Measurements from ENCODE around the gene RAB24.
A peak's percentile ranks its signal among the peaks of the same experiment; 100 is the strongest.
"Not testable (repeated sequence)": the region's sequence is repeated elsewhere in the genome, so short reads cannot be mapped to it uniquely, and the experiment has no call there.

The RAB24 gene
- 2.0 to 5.3 (median 4.0) reads per million in 4 experiments for total RNA-seq

DNA sequence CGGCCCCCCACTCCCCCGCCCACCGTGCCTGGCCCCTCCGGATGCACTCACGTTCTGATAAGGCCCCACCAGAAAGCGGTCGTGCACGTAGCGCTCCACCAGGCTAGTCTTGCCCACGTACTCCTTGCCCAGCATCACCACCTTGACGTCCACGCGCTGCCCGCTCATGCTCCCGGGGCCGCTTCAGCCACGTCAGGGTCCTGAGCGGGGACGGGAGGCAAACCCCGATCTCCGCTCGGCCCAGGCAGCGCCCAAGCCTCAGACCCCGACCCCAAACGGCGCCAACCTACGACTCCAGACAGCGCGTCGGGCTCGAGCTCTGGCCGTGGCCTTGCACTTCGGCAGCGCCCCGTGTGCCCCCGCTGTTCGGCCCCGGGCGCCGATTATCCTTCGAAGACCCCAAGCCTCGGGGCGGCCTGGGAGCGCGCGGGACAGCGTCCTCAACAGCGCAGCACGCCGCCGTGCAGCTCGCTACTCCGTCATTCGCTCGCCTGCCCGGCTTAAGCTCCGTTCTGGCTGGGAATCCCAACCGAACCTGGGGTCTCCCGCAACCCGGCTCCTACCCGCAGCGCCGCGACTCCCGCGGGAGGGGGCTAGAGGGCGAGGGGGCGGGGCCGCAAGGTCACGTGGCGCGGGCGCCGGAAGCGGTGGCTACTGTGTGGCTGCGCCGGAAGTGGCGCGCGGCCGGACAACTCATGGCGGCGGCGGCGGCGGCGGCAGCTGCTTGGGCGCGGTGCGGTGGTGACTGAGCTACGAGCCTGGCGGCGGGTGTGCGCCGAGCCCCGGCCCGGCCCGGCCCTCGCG lies at the start of gene RAB24, which contains the start of gene PRELID1:
Gene RAB24, minus strand, starts transcription at position 599 of the 804 bp plus-strand sequence. Its CDS starts 431 bp downstream, at position 168.
Gene PRELID1, plus strand, starts transcription at position 679 of the 804 bp plus-strand sequence. CDS start 187 bp downstream, outside the sequence.
- peak; percentile 75 for DNase-seq

DNA sequence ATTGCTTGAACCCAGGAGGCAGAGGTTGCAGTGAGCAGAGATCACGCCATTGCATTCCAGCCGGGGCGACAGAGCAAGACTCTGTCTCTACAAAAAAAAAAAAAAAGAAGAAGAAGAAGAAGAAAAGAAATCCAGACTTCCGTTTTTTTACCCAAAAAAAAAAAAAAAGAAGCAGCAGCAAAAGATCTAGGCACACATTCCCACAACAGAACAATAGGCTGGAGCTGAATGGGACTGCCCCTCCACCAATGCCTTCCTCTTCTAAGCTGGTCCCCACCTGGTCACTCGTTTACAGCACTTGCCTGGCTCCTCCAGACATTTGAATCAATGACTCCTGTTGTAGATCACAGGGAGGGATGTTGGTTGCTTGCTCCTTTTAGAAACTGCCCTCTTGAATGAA lies 49.6 kb upstream of the RAB24 start:
- no peak for DNase-seq

DNA sequence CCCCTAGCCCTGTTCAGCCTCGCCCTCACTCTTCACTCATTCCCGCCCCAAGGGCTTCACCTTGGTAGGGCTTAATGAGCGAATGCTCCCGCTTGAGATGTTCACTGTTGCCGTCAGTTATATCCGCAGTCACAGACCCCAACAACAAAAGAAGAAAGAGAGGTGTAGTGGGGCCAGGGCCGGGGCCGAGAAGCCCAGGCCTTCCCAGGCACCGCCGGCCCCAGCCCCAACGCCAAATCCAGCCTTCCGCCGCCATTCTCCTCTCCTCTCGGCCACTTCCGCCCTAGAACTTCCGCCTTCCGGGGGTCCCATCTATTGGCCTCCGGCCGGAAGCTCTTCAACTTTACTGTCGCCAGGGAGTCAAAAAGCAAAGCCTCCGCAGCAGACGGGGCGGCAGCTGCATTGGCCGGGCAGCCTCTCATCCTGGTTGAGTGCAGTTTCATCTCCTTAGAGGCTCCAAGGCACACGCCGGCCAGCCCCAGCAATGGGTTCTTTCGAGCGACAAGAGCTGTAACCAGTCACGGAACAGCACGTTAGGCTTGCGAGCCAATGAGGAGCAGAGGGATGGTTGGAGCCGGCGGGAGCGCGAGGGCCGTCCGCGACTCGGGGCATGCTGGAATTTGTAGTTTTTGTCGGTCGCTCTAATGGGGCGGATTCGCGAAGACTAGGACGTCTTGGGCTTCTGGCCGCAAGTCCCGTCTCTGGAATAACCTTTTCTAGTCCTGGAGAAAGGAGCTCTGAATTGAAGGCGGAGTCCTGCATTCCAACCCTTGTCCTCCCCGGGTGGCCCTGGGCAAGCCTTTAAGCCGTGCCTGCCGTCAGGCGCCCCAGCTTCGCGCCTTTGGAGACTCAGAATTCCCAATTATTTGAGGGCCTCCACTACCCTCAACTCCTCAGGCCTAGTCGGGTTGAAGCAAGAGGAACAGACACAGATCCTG lies 48.1 kb upstream of the RAB24 start, which contains the start of gene LMAN2:
Gene LMAN2, minus strand, starts transcription at position 277 of the 938 bp plus-strand sequence. Its CDS starts 21 bp downstream, at position 256.
- DNase-seq = peak; percentile 83

DNA sequence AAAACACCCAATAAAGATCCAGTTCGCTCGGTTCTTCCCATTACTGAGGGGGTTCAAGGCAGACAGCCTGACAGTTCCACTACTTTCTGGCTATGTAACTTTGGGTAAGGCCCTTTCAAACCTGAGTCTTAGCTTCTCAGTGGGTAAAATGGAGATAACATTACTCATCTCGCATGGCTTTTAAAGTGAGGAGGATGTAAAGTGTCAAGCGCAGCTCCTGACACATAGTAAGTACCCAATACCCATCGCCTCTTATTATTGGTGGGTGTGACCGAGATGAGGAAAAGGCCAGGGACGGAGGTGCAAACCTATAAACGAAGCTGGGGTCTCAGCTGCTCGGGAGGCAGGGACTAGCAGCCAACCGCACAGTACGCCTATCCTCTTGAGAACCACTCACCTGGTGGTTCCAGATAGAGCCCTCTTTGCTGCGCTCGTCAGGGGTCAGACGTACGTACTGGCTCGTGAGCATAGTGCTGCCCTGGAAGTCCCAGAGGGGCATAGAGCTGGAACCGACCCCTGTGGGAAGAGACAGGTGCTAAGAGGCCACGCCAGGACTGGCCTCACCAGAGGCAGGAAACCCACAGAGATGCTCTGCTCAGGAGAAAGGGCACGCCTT lies 47.4 kb upstream of the RAB24 start:
- DNase-seq = no peak

DNA sequence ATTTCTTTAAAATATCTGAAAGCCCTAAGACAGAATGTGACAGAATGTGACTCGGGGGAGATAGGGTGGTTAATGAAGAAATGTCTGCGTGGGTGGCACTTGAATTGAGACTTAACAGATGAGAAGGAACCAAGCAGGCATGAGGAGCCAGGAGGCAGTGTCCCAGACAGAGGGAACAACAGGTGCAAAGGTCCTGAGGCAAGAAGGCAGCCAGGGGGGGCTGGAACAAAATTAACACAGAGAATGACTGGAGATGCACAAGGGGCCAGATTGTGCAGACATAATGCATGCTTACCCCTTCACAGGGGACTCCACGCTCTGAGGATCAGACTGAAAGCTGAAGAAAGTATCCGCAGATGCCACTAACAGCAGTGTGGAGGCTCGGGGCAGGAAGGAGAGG lies 46.2 kb upstream of the RAB24 start:
- no peak for DNase-seq

DNA sequence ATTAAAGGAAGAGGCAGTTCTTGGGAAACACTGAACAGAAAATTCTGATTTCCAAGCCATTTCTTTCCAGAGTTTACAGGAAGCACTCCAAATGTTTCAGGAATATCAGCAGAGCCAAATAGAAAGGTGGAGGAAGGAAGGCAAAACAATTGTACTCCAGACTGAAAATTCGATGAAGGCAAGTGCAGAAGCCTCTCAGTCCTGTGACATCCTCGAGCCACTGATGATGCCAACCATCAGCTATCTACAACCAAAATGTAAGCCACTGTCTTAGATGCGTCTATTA lies 45.8 kb upstream of the RAB24 start:
- no peak for DNase-seq

DNA sequence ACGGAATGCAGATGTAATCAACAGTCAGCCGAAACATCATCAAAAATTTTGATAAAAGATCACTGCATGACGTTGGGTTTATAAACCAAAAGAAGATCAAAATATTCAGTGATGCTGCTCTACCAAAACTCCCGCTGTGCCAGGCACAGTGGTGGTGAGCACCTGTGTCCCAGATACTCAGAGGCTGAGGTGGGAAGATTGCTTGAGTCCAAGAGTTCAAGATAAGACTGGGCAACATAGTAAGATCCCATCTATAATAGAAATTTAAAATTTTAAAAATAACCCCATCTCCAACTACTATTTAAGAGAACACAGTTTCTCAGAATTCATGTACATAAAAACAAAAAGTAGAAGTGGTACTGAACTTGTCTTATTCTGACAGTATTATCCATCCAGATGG lies 44.2 kb upstream of the RAB24 start:
- no peak for DNase-seq

DNA sequence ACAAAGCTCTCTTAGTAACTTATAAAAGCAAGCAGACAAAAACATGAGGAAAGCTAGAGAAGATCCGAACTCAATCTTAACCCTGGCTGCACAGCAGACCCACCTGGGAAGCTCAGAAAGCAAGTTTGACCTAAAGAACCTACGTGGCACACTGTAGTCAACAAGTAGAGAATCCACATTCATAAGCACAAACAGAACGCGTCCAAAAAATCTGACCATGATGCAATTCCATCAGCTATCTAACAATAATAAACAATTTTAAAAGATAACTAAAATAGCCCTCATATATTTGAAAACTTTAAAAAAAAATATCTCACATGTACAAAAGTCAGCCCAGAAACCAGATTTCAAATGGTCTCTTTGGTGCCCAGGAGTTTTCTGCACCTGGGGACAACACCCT lies 43.3 kb upstream of the RAB24 start:
- DNase-seq = no peak

DNA sequence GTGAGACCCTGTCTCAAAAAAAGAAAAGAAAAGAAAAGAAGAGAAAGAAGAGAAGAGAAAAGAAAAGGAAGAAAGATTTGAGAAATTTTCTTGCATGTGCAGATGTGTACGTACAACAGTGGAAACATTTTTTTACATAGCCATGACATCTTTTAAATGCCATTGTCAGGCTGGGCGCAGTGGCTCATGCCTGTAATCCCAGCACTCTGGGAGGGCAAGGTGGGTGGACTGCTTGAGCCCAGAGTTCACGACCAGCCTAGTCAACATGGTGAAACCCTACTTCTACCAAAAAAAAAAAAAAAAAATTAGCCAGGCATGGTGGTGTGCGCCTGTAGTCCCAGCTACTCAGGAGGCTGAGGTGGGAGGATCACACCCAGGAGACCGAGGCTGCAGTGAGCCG lies 41.4 kb upstream of the RAB24 start:
- no peak for DNase-seq

DNA sequence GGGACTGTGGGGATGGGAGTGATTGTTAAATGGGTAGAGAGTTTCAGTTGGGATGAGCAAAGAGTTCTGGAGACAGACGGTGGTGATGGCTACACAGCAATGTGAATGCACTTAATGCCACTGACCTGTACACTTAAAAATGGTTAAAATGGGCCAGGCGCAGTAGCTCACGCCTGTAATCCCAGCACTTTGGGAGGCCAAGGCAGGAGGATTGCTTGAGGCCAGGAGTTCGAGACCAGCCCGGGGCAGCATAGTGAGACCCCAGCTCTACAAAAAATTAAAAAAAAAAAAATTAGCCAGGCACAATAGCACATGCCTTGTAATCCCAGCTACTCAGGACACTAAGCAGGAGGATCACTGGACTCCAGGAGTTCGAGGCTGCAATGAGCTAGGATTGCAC lies 40.3 kb upstream of the RAB24 start:
- no peak for DNase-seq

DNA sequence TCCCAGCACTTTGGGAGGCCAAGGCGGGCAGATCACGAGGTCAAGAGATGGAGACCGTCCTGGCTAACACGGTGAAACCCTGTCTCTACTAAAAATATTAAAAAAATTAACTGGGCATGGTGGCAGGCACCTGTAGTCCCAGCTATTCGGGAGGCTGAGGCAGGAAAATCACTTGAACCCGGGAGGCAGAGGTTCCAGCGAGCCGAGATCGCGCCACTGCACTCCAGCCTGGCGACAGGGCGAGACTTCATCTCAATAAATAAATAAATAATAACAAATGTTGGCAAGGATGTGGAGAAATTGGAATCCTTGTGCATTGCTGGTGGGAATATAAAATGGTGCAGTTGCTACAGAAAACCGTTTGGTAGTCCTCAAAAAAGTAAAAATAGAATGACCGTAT lies 39.5 kb upstream of the RAB24 start:
- DNase-seq = not testable (repeated sequence)

DNA sequence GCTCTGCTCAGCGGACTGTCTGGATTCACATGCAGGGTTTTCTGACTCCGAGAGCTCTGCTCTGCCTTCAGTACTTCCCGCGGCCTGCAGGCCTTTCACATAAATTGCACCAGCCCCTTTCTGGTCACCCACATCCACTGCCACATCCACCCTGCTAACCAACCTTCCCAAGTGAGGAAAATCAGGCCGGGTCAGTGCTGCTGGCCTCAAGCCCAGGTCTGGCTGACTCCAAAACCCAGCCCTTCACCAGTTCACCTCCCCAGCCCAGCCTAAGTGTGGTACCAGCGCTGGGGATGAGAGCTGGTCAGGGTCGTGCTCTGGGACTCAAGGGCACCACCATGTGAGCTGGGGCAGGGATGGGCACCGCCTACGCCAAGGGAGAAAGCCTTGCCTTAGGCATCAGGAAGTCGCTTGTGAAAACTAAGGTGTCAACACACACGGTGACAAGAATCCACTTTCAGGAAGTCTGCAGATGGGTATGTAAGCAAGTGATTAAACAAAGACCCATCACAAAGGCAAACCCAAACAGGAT lies 35.7 kb upstream of the RAB24 start:
- no peak for DNase-seq

DNA sequence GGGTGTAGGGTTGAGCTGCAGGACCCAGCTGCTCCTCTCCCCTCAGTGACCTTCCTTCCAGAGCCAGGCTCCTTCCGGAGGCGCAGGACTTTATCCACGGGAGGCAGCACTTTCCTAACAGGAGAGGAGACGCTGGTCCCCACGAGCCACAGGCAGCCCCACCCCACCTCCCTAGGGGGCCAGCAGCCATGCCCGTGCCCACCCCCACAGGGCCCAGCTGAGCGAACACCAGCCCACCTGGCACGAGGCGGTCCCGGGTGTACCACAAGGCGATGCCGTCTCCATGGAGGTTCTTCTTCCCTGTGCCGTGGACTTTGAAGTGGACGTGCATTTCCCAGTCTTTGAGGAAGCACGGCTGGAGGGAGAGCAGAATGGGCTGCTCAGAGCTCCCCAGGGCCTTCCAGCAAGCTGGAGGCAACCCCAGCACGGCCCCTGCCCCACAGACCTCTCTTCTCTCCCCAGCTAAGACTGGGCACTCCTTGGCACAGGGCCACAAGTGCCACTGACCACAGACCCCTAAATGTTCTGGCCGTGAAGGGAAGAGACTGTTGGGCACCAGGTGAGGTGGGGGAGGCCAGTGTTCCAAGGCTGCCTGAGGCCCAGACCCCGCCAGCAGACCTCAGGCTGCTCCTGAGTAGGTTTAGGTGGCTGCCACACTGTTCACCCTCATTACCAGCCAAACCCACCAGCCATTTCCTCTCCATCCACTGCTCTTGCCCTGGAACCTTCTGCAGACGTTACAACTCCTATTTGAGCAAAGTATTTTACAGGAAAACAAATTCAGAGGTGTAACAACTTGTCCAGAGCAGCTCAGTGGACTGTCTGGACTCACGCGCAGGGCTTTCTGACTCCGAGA lies 35.0 kb upstream of the RAB24 start:
- DNase-seq = no peak

DNA sequence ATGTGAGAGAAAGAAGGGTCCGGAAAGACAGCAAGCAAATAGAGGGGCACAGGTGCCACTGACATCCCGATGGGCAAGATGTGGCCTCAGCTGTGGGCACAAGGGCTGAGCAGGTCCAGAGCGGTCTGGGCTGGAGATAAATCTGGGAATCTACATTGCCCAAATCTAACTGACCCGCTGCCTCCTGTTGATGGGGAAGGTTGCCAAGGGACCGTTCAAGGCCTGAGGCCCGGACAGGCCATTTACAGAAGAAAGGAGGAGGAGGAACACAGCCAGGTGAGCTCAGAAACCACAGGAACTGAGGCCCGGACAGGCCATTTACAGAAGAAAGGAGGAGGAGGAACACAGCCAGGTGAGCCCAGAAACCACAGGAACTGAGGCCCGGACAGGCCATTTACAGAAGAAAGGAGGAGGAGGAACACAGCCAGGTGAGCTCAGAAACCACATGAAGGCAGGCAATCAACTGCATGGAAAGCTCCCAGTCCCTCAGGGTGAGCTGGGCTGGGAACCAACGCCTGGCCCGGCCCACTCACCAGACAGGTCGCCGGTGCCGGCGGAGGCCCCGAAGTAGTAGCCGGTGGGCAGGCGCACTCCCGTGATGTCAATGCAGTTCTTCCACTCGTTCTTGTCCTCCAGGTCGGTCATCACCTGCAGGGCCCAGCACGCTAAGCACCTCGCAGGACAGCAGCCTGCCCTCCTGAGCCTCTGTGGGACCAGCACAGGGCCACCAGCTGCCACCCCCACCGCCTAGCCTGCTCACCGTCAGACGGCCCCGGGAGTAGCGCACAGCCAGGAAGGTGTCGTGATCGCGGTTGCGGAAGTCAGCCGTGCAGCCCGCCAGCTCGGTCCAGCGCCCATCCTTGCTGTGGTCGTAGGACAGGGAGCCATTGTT lies 33.3 kb upstream of the RAB24 start:
- no peak for DNase-seq

DNA sequence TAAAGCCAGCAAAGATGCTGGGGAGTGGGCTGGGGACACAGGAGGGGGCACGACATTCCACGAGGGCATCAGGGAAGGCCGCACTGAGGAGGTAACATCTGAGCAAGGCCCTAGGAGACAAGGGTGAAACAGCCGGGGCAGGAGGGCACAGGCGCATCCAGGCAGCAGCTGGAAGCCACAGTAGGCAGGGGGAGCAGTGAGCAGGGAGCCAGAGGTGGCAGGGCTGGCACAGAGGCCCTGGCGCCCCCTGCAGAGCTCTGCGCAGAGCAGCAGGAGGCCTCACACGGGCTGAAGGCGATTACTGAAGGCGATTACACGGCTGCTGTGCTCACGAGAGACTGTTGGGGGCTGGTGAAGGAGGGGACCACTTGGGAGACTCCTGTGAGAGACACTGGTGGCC lies 32.6 kb upstream of the RAB24 start:
- no peak for DNase-seq

DNA sequence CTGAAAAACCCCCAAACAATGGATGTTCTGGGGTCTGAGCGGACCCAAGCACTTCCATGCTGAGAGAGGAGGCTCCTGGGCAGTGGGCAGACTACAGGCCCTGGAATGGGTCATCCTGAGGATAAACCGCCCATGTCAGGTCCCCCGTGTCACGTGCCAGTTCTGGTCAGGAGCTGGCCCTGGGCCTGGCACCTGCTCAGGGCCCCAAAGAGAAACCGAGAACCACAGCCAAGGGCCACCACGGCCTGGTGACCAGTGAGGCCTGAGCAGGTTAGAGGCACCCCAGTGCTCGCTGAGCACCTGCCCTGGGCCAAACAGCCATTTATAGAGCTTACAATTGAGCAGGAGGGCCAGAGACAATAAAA lies 32.2 kb upstream of the RAB24 start:
- no peak for DNase-seq

DNA sequence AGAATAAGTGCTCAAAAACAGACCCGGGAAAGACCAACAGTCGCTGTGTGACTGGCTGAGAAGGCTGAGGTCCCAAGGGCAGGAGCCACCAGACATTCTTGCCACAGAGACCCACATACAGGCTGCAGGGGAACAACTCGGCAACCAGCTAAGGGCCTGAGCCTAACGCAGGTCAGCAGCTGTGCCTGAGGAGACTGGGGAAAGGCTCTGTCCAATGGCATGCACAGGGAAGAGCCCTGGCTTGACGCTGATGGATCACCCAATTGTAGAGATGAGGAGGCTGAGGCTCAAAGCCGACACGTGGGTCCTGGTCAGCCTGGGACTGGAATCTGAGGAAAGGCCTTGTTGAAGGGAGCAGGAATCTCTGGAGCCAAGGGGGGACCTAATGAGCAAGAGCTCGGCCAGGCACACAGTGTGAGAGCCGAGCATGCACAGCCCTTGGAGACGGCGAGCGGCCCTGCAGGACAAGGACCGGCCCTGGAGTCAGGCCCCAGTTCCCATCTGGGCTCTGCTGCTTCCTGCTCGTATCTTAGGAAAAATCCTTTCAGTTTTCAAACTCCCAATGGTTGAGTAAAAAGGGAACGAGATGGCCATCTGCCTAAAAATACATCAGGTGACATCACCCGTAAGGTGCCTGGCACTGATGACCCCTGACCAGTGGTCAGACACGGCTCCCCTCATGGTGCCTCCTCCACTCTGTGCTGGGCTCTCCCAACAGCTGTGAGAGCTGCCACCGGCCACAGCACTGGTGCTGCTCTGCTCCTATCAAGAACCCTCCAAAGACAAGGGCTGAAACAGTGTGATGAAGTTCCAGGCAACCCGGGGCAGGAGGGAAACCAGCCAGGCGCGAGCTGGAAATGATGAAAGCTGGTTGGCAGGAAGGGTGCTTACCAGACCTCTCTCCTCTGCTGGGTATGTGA lies 31.5 kb upstream of the RAB24 start:
- DNase-seq = no peak

DNA sequence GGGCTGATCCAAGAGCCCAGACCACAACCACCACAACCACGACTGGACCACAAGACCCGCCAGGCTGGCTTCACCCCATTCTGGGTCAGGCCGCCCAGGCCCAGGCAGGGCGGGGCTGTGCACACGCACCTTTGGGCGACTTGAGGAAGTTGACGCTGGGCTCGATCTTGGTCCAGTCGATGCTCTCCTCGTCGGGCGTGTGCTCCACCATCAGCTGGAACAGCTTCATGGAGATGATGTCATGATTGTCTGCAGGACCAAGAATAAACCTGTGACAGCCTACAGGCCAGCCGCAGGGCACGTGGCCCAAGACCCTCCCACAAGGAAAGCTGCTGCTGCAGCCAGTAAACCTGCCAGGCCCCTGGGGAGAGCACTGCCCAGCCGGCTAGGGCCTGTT lies 30.6 kb upstream of the RAB24 start:
- no peak for DNase-seq

DNA sequence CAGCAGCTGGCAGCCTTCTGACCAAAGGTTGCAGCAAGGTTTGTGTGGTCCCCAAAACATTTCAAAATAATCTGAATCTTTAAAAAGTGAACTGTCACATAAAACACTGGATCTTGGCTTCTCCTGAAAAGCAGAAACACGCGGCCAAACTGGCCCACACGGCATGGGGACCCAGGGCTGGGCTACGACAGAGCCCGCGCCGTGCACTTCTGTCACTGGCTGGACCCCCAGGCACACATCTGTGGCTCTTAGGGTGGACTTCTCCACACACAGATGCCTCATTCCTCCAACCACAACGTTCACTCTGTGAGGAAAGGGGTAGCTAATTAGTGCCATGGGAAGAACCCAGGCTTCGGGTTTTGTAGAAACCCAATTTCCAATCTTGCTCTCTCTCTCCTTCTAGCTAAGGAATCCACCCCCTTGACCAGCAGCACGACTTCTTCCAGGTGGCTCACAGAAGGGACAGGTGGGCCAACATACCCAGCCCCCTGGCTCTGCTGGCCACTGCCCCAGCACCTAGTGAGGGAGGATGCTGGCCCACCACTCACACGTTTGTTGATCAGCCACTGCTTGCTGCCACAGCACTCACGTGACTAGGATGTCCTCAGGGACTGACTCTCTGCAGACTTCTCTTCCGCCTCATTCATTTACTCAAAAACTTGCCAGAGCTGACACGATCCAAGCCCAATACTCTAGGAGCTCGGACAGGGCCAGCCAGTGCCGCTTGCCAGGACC lies 30.1 kb upstream of the RAB24 start:
- DNase-seq = no peak
